Hematopoietic multipotent progenitor cell (in vitro differentiated cells): ENCODE results near the gene CHCHD10. TPM values are rescaled to one million over a fixed set of nuclear protein-coding genes. Genes with fewer than 3 reads are reported as not detected.
A peak's percentile ranks its signal among the peaks of the same experiment; 100 is the strongest.

Experiments
- DNase-seq, 3 donors: peaks; one replicate each; pipeline ENCODE4 v3.0.0-alpha.2; 2011 to 2015; ENCODE audit warnings: low read depth in 2 of 3, low spot score in 2 of 3
- total RNA-seq: library from RNA; depleted of rRNA; stranded (reverse); fragments of >200 nt; gene quantifications from one replicate; pipeline ENCODE4 v1.2.3, GENCODE V29; 2012

CHCHD10 gene
- total RNA-seq, 1 donor: 11.0 TPM

- no peak for DNase-seq
Observed at GRCh38 chr22:23773483-23774113, 5.8 kb upstream of the CHCHD10 start.

GRCh38 chr22:23772649-23773473 is 5.1 kb upstream of the CHCHD10 start, which contains the start of gene MMP11:
Gene MMP11, plus strand, starts transcription at chr22:23772849. Its CDS starts 22 bp downstream, at chr22:23772871.
- peak in 1 of 3 donors; percentile 44 for DNase-seq

GRCh38 chr22:23772315-23772648 is 4.5 kb upstream of the CHCHD10 start:
- DNase-seq: no peak

- DNase-seq: no peak
Observed at GRCh38 chr22:23769321-23769965, 1.7 kb upstream of the CHCHD10 start.

GRCh38 chr22:23767303-23767672 is 484 bp downstream of the CHCHD10 start:
- no peak for DNase-seq

- DNase-seq: no peak
Observed at GRCh38 chr22:23764899-23765881, 2.6 kb downstream of the CHCHD10 start.

GRCh38 chr22:23763954-23764353 is 3.8 kb downstream of the CHCHD10 start:
- DNase-seq: no peak

GRCh38 chr22:23763579-23763945 is 4.2 kb downstream of the CHCHD10 start:
- no peak for DNase-seq

GRCh38 chr22:23762842-23763578 is 4.8 kb downstream of the CHCHD10 start, which contains the start of gene C22orf15:
Gene C22orf15, plus strand, starts transcription at chr22:23762990. Its CDS starts 317 bp downstream, at chr22:23763307.
- no peak for DNase-seq

GRCh38 chr22:23760056-23760455 is 7.7 kb downstream of the CHCHD10 start:
- DNase-seq: no peak

- DNase-seq: no peak
Observed at GRCh38 chr22:23759566-23759965, 8.2 kb downstream of the CHCHD10 start.

GRCh38 chr22:23756891-23757290 is 10.9 kb downstream of the CHCHD10 start:
- no peak for DNase-seq

GRCh38 chr22:23755711-23756110 is 12.1 kb downstream of the CHCHD10 start:
- DNase-seq: no peak

- DNase-seq: no peak
Observed at GRCh38 chr22:23754980-23755636, 12.7 kb downstream of the CHCHD10 start.

- DNase-seq: no peak
Observed at GRCh38 chr22:23754220-23754919, 13.4 kb downstream of the CHCHD10 start, which contains the start of gene VPREB3. Gene VPREB3, minus strand, starts transcription at chr22:23754425. Its CDS starts 62 bp downstream, at chr22:23754363.

- no peak for DNase-seq
Observed at GRCh38 chr22:23753385-23753784, 14.4 kb downstream of the CHCHD10 start.

GRCh38 chr22:23752750-23753149 is 15.0 kb downstream of the CHCHD10 start:
- DNase-seq: no peak

- peak in 2 of 3 donors; percentile 49 to 67 for DNase-seq
Observed at GRCh38 chr22:23752090-23752691, 15.6 kb downstream of the CHCHD10 start.
